ENCODE data around the gene KICS2.

Gene KICS2

GRCh38 chr12:64180951-64181350 is 41.1 kb downstream of the KICS2 start:
- no peaks in the 10 kb centered on the region for H3K27me3 ChIP-seq (replicated peaks)
- H3K36me3 ChIP-seq (replicated peaks): no peaks in the 10 kb centered on the region
- peak; percentile 60 for DNase-seq
- no peak overlapping the region for H3K4me3 ChIP-seq (ENCODE audit: low read depth, low read length)
- peak overlapping the region; percentile 96 for H3K27ac ChIP-seq
- in situ Hi-C loops (cut with HindIII; ENCODE audit: low pct_ligation_motif_present, low sequenced_read_pairs): no loop called here
- TF ChIP-seq CTCF (IDR thresholded peaks at IDR 0.05; ENCODE audit: low read depth, low read length, missing control alignments): no peak

DNA sequence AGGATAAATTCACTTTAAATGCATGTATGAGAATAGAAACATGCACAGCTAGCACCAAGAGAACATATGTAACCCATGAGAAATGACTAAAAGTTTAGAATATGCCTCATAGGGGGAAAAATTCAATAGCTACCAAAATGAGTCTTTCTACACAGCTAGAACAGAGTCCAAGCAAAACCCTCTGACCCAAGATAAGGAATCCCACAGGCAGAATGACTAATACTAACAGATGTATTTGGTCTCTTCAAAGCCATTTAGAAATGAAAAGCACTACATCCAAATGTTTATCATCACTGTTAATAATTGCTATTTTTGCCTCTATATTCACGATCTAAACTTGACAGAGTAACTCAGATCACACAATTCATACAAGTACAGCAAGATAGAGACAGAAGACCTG is 44.0 kb downstream of the KICS2 start:
- DNase-seq: peak; percentile 74
- no peaks in the 10 kb centered on the region for H3K27me3 ChIP-seq (replicated peaks)
- H3K4me3 ChIP-seq (ENCODE audit: low read depth, low read length): no peak overlapping the region
- TF ChIP-seq CTCF (IDR thresholded peaks at IDR 0.05; ENCODE audit: low read depth, low read length, missing control alignments): no peak
- peak overlapping the region; percentile 59 for H3K27ac ChIP-seq
- no peaks in the 10 kb centered on the region for H3K36me3 ChIP-seq (replicated peaks)
- in situ Hi-C loops (cut with HindIII; ENCODE audit: low pct_ligation_motif_present, low sequenced_read_pairs): no loop called here

DNA sequence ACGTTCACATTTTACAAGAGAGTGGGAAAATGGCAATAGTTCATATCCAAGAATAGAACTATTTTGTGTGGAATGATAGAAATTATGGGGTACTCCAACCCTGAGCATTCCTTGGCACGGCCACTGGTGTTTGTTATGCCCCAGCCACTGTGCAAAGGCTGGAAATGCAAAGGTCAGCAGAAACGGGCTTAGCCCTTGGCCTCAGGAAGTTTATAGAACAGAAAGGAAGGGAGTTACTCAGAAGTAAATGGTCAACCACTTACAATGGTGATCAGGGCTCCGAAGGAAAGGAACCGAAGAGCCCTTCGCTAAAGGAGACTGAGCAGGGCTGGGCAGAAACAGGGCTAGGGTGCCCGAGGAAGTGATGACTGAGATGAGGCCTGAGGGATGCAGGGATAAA is 45.1 kb downstream of the KICS2 start:
- Histone ChIP-seq H3K27me3 (replicated peaks) (no peaks in the 10 kb centered on the region), H3K4me3 (ENCODE audit: low read depth, low read length) (no peak overlapping the region), H3K27ac (no peak overlapping the region), H3K36me3 (replicated peaks) (no peaks in the 10 kb centered on the region)
- TF ChIP-seq CTCF (IDR thresholded peaks at IDR 0.05; ENCODE audit: low read depth, low read length, missing control alignments): no peak
- in situ Hi-C loops (cut with HindIII; ENCODE audit: low pct_ligation_motif_present, low sequenced_read_pairs): no loop called here
- no peak for DNase-seq

- Histone ChIP-seq H3K36me3 (replicated peaks) (no peaks in the 10 kb centered on the region), H3K4me3 (ENCODE audit: low read depth, low read length) (no peak overlapping the region), H3K27ac (no peak overlapping the region), H3K27me3 (replicated peaks) (no peaks in the 10 kb centered on the region)
- DNase-seq: no peak
- TF ChIP-seq CTCF (IDR thresholded peaks at IDR 0.05; ENCODE audit: low read depth, low read length, missing control alignments): no peak
- in situ Hi-C loops (cut with HindIII; ENCODE audit: low pct_ligation_motif_present, low sequenced_read_pairs): no loop called here
These were observed 46.7 kb downstream of the KICS2 start for GRCh38 chr12:64175254-64175945.

GRCh38 chr12:64173456-64173855 is 48.6 kb downstream of the KICS2 start:
- DNase-seq: no peak
- TF ChIP-seq CTCF (IDR thresholded peaks at IDR 0.05; ENCODE audit: low read depth, low read length, missing control alignments): no peak
- Histone ChIP-seq H3K4me3 (ENCODE audit: low read depth, low read length) (no peak overlapping the region), H3K27me3 (replicated peaks) (no peaks in the 10 kb centered on the region), H3K27ac (no peak overlapping the region), H3K36me3 (replicated peaks) (no peaks in the 10 kb centered on the region)
- in situ Hi-C loops (cut with HindIII; ENCODE audit: low pct_ligation_motif_present, low sequenced_read_pairs): no loop called here

Data from brain microvascular endothelial cell (primary cell).